Transverse colon (tissue), 3 donors: ENCODE results near the gene THEMIS2.

Experiments
- CTCF ChIP-seq, 5 experiments: fragments of 200-600 bp in 3 of 5; fragments of 450-650 bp in 2 of 5; sonication (generic) in 3 of 5; IDR thresholded peaks; 1 replicate in 2 of 5; 2 replicates in 3 of 5; pipeline ENCODE4 v1.5.1; 2016 to 2017; ENCODE audit warnings: antibody characterized with exemption in 5 of 5, inconsistent platforms in 3 of 5, mild to moderate bottlenecking in 2 of 5, moderate library complexity in 1 of 5
- EP300 ChIP-seq: sonication (generic); formaldehyde crosslinking; IDR thresholded peaks from one replicate; pipeline ENCODE4 v1.6.1; 2017; ENCODE audit warnings: antibody characterized with exemption, low read depth
- POLR2A ChIP-seq: fragments of 450-650 bp; IDR thresholded peaks from one replicate; pipeline ENCODE4 v1.6.1; 2016; ENCODE audit warnings: antibody characterized with exemption, mild to moderate bottlenecking, moderate library complexity

DNA sequence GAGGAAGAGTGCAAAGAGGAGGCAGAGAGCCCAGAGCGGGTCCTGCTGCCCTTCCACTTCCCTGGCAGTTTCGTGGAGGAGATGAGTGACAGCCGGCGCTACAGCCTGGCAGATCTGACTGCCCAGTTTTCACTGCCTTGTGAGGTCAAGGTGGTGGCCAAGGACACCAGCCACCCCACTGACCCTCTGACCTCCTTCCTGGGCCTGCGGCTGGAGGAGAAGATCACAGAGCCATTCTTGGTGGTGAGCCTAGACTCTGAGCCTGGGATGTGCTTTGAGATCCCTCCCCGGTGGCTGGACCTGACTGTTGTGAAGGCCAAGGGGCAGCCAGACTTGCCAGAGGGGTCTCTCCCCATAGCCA lies 10.2 kb downstream of the THEMIS2 start:
- no peak for TF ChIP-seq CTCF (IDR thresholded peaks at IDR 0.05)
- no peak for TF ChIP-seq POLR2A
- no peak for TF ChIP-seq EP300
